OCI-LY1 (cell line): ENCODE measurements around the gene CTNND2.

Source experiments
- H2AFZ ChIP-seq: fragments of 200-600 bp; sonication (generic), shearing (Covaris generic); 2 replicates; pipeline ENCODE4 v1.6.0; 2014; ENCODE audit warnings: antibody characterized with exemption, mild to moderate bottlenecking, low read length
- H3F3A ChIP-seq: fragments of 200-600 bp; sonication (generic), shearing (Covaris generic); 2 replicates; pipeline ENCODE4 v1.6.0; 2014; ENCODE audit warnings: mild to moderate bottlenecking, antibody characterized with exemption, low read length, moderate library complexity; ENCODE audit not compliant: insufficient read depth
- H3K27ac ChIP-seq: fragments of 200-600 bp; sonication (generic); 2 replicates; pipeline ENCODE4 v1.5.1; 2014; ENCODE audit warnings: low read length, mixed run types, mild to moderate bottlenecking, low read depth; ENCODE audit not compliant: poor library complexity, severe bottlenecking
- H3K27me3 ChIP-seq: fragments of 200-600 bp; sonication (generic); 2 replicates; pipeline ENCODE4 v1.6.0; 2014; ENCODE audit warnings: antibody characterized with exemption, mild to moderate bottlenecking, low read length, moderate library complexity; ENCODE audit not compliant: insufficient read depth
- H3K36me3 ChIP-seq: fragments of 200-600 bp; sonication (generic); 2 replicates; pipeline ENCODE4 v1.6.1; 2014; ENCODE audit warnings: mild to moderate bottlenecking, antibody characterized with exemption, low read length, moderate library complexity, mixed read lengths; ENCODE audit not compliant: insufficient read depth
- H3K4me1 ChIP-seq: fragments of 200-600 bp; sonication (generic); 2 replicates; pipeline ENCODE4 v1.5.1; 2014; ENCODE audit warnings: mild to moderate bottlenecking, low read length, moderate library complexity; ENCODE audit not compliant: insufficient read depth, severe bottlenecking
- H3K4me2 ChIP-seq: fragments of 200-600 bp; sonication (generic), shearing (Covaris generic); 2 replicates; pipeline ENCODE4 v1.6.1; 2014; ENCODE audit warnings: low read length
- H3K4me3 ChIP-seq: fragments of 200-600 bp; sonication (generic); 2 replicates; pipeline ENCODE4 v1.5.1; 2014; ENCODE audit warnings: low read length, low read depth, mild to moderate bottlenecking, mixed read lengths; ENCODE audit not compliant: poor library complexity, severe bottlenecking
- H3K79me2 ChIP-seq: fragments of 200-600 bp; shearing (Covaris generic); 2 replicates; pipeline ENCODE4 v1.6.1; 2016; ENCODE audit warnings: mixed run types, low read length, mixed read lengths; ENCODE audit not compliant: insufficient read depth
- H3K9ac ChIP-seq: fragments of 200-600 bp; sonication (generic), shearing (Covaris generic); 2 replicates; pipeline ENCODE4 v1.6.1; 2014; ENCODE audit warnings: mild to moderate bottlenecking, low read length, mixed read lengths
- H3K9me2 ChIP-seq: fragments of 200-600 bp; sonication (generic), shearing (Covaris generic); 2 replicates; pipeline ENCODE4 v1.6.1; 2014; ENCODE audit warnings: low read depth, mild to moderate bottlenecking, low read length, mixed read lengths
- H3K9me3 ChIP-seq: fragments of 200-600 bp; shearing (Covaris generic); 2 replicates; pipeline ENCODE4 v1.6.1; 2014; ENCODE audit warnings: low read length, mixed read lengths
- H4K20me1 ChIP-seq: fragments of 200-600 bp; sonication (generic), shearing (Covaris generic); 2 replicates; pipeline ENCODE4 v1.6.0; 2016; ENCODE audit warnings: mild to moderate bottlenecking, low read length; ENCODE audit not compliant: insufficient read depth
- CTCF ChIP-seq: fragments of 200-600 bp; sonication (generic), shearing (Covaris generic); IDR thresholded peaks from 2 replicates; pipeline ENCODE4 v1.5.1; 2017; ENCODE audit warnings: mild to moderate bottlenecking, antibody characterized with exemption, low read length, moderate library complexity, mixed read lengths
- EZH2 ChIP-seq: fragments of 200-600 bp; sonication (generic), shearing (Covaris generic); IDR thresholded peaks from 2 replicates; pipeline ENCODE4 v1.8.0; 2017; ENCODE audit warnings: borderline replicate concordance, mixed run types, mild to moderate bottlenecking, antibody characterized with exemption, low read length, moderate library complexity, mixed read lengths

The CTNND2 gene

GRCh38 chr5:11043881-11044280 lies 860.4 kb downstream of the CTNND2 start:
- Histone ChIP-seq H4K20me1 (no peaks in the 10 kb centered on the region), H3K36me3 (no peaks in the 10 kb centered on the region), H3K4me2 (no peak overlapping the region), H3K9me3 (no peaks in the 10 kb centered on the region), H3K9ac (no peak overlapping the region), H3K4me1 (no peaks in the 10 kb centered on the region), H3K27ac (no peak overlapping the region), H3F3A (no peaks in the 10 kb centered on the region), H3K27me3 (no peaks in the 10 kb centered on the region), H3K79me2 (no peaks in the 10 kb centered on the region), H2AFZ (no peak overlapping the region), H3K9me2 (no peaks in the 10 kb centered on the region), H3K4me3 (no peak overlapping the region)
- no peak for TF ChIP-seq EZH2
- no peak for TF ChIP-seq CTCF

GRCh38 chr5:11040345-11040744 lies 863.9 kb downstream of the CTNND2 start:
- no peak overlapping the region for H3K9ac ChIP-seq
- H2AFZ ChIP-seq, result no peak overlapping the region
- no peak overlapping the region for H3K4me2 ChIP-seq
- H3K79me2 ChIP-seq, result no peaks in the 10 kb centered on the region
- H4K20me1 ChIP-seq, result no peaks in the 10 kb centered on the region
- no peak overlapping the region for H3K4me3 ChIP-seq
- no peaks in the 10 kb centered on the region for H3K4me1 ChIP-seq
- no peak for TF ChIP-seq CTCF
- TF ChIP-seq EZH2, result no peak
- no peak overlapping the region for H3K27ac ChIP-seq
- no peaks in the 10 kb centered on the region for H3K36me3 ChIP-seq
- no peaks in the 10 kb centered on the region for H3K9me2 ChIP-seq
- H3F3A ChIP-seq, result no peaks in the 10 kb centered on the region
- H3K9me3 ChIP-seq, result no peaks in the 10 kb centered on the region
- no peaks in the 10 kb centered on the region for H3K27me3 ChIP-seq

- Histone ChIP-seq H3K4me2 (no peak overlapping the region), H4K20me1 (no peaks in the 10 kb centered on the region), H3K27ac (no peak overlapping the region), H3K27me3 (no peaks in the 10 kb centered on the region), H3F3A (no peaks in the 10 kb centered on the region), H3K9ac (no peak overlapping the region), H2AFZ (no peak overlapping the region), H3K9me2 (no peaks in the 10 kb centered on the region), H3K4me1 (no peaks in the 10 kb centered on the region), H3K9me3 (no peaks in the 10 kb centered on the region), H3K4me3 (no peak overlapping the region), H3K79me2 (no peaks in the 10 kb centered on the region), H3K36me3 (no peaks in the 10 kb centered on the region)
- TF ChIP-seq CTCF, result no peak
- no peak for TF ChIP-seq EZH2
These were observed 865.5 kb downstream of the CTNND2 start for GRCh38 chr5:11038772-11039171.
